A172 (cell line): ENCODE data around the gene HEMK1. TPM values are rescaled to one million over a fixed set of nuclear protein-coding genes. Genes with fewer than 3 reads are reported as not detected.

Experiments
- DNase-seq: peaks from one replicate; pipeline ENCODE4 v3.0.0-alpha.2; 2015; ENCODE audit warnings: low spot score
- total RNA-seq: library from RNA; depleted of rRNA; stranded (reverse); fragments of >200 nt; shearing (Covaris generic); gene quantifications from 2 replicates; pipeline ENCODE4 v1.2.3, GENCODE V29; 2014

The HEMK1 gene
- total RNA-seq, 1 experiment from 2014 or later, result 15.3 TPM

- no peak for DNase-seq
These were observed 45.9 kb downstream of the HEMK1 start for GRCh38 chr3:50615190-50615589.

GRCh38 chr3:50616003-50616769 lies 46.9 kb downstream of the HEMK1 start:
- DNase-seq, result peak; percentile 80

- peak; percentile 81 for DNase-seq
These were observed 47.4 kb downstream of the HEMK1 start for GRCh38 chr3:50616770-50617095.

- no peak for DNase-seq
These were observed 47.9 kb downstream of the HEMK1 start, which contains the start of gene MAPKAPK3 for GRCh38 chr3:50617096-50617791. TSS of gene MAPKAPK3 (plus strand) at chr3:50617151. CDS start at chr3:50617566, 415 bp downstream.

GRCh38 chr3:50617911-50618481 lies 48.7 kb downstream of the HEMK1 start:
- no peak for DNase-seq

- DNase-seq, result no peak
These were observed 51.1 kb downstream of the HEMK1 start for GRCh38 chr3:50620420-50620819.

- peak; percentile 80 for DNase-seq
These were observed 51.5 kb downstream of the HEMK1 start for GRCh38 chr3:50620820-50621219.

GRCh38 chr3:50622881-50623280 lies 53.6 kb downstream of the HEMK1 start:
- no peak for DNase-seq

- peak; percentile 56 for DNase-seq
These were observed 54.6 kb downstream of the HEMK1 start for GRCh38 chr3:50623840-50624474.

- peak; percentile 46 for DNase-seq
These were observed 55.3 kb downstream of the HEMK1 start for GRCh38 chr3:50624634-50625033.

GRCh38 chr3:50625231-50626182 lies 56.2 kb downstream of the HEMK1 start:
- no peak for DNase-seq

GRCh38 chr3:50626401-50626800 lies 57.1 kb downstream of the HEMK1 start:
- DNase-seq, result no peak

- peak; percentile 98 for DNase-seq
These were observed 58.2 kb downstream of the HEMK1 start for GRCh38 chr3:50627407-50628051.

GRCh38 chr3:50628601-50629000 lies 59.3 kb downstream of the HEMK1 start:
- no peak for DNase-seq

GRCh38 chr3:50630394-50630793 lies 61.1 kb downstream of the HEMK1 start:
- DNase-seq, result no peak

- peak; percentile 74 for DNase-seq
These were observed 61.6 kb downstream of the HEMK1 start for GRCh38 chr3:50630877-50631276.

GRCh38 chr3:50632450-50632849 lies 63.1 kb downstream of the HEMK1 start:
- DNase-seq, result peak; percentile 49

- no peak for DNase-seq
These were observed 64.0 kb downstream of the HEMK1 start for GRCh38 chr3:50633230-50633790.

- DNase-seq, result no peak
These were observed 65.7 kb downstream of the HEMK1 start for GRCh38 chr3:50635066-50635465.

- DNase-seq, result no peak
These were observed 67.7 kb downstream of the HEMK1 start for GRCh38 chr3:50637011-50637410.
